HAP-1 (cell line): Measurements from ENCODE around the gene CYP3A5.

ENCODE experiments used
- DNase-seq, 2 experiments: peaks; one replicate each; pipeline ENCODE4 v3.0.0-alpha.2; 2016 to 2020; ENCODE audit warnings: low spot score in 2 of 2
- H3K27me3 ChIP-seq: fragments of 250-450 bp; sonication (Bioruptor Pico); 2 replicates; pipeline ENCODE4 v1.5.1; 2020; ENCODE audit warnings: low read depth, mild to moderate bottlenecking, moderate library complexity
- H3K36me3 ChIP-seq: fragments of 250-450 bp; sonication (Bioruptor Pico); replicated peaks from 2 replicates; pipeline ENCODE4 v1.5.1; 2020; ENCODE audit warnings: mild to moderate bottlenecking
- H3K4me1 ChIP-seq: fragments of 250-450 bp; sonication (Bioruptor Pico); 2 replicates; pipeline ENCODE4 v1.5.1; 2020; ENCODE audit warnings: mild to moderate bottlenecking
- H3K4me3 ChIP-seq: fragments of 250-450 bp; sonication (Bioruptor Pico); 2 replicates; pipeline ENCODE4 v1.5.1; 2020; ENCODE audit warnings: mild to moderate bottlenecking, moderate library complexity
- H3K9me3 ChIP-seq: fragments of 250-450 bp; sonication (Bioruptor Pico); 2 replicates; pipeline ENCODE4 v1.5.1; 2020; ENCODE audit warnings: mild to moderate bottlenecking, moderate library complexity
- in situ Hi-C: fragments of 300-500 bp; cut with MboI; formaldehyde crosslinking; loops from 3 replicates; pipeline ENCODE4 v1.14.3; 2020; ENCODE audit warnings: low sequenced_read_pairs, inconsistent platforms, mixed read lengths

CYP3A5 gene

DNA sequence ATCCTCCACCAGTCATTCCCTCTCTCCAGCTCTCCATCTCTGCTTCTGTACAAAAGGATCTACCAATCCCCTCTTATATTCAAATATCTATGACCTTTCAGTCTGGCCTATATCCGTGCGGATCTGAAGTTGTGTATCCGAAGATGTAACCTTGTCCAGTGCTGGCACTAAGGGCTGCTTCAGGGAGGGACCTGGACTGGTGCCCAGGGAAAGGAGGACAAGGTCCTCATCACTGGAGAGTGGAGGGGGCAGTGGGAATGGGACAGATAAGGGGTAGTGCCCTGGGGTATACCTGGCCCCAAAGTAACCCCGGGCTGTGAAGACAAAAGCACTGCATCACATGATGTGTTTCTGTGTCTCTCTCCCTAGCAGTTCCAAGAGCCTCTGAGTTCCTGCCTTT is 80.0 kb downstream of the CYP3A5 start:
- Histone ChIP-seq H3K9me3 (no peaks in the 10 kb centered on the region), H3K4me1 (no peaks in the 10 kb centered on the region), H3K27me3 (no peaks in the 10 kb centered on the region), H3K36me3 (no peaks in the 10 kb centered on the region), H3K4me3 (no peak overlapping the region)
- in situ Hi-C loops: no loop called here
- no peak for DNase-seq
